Stimulated activated CD4-positive, alpha-beta T cell treated with anti-CD3 and anti-CD28 coated beads, Interleukin-1b, Interleukin-23, amount 100 ng/mL, for 24 hours (primary cell): ENCODE measurements around the gene SP6.
A peak's percentile ranks its signal among the peaks of the same experiment; 100 is the strongest.

Source experiments
- DNase-seq, 4 experiments: peaks; one replicate each; pipeline ENCODE4 v3.0.0-alpha.2; 2020; ENCODE audit warnings: low read depth in 4 of 4, low spot score in 1 of 4

Gene SP6

GRCh38 chr17:47836601-47837000, 14.4 kb downstream of the SP6 start:
- no peak for DNase-seq

- no peak for DNase-seq
Measured at GRCh38 chr17:47834756-47835155, 16.2 kb downstream of the SP6 start.

GRCh38 chr17:47831934-47832327, 19.0 kb downstream of the SP6 start:
- no peak for DNase-seq

DNA sequence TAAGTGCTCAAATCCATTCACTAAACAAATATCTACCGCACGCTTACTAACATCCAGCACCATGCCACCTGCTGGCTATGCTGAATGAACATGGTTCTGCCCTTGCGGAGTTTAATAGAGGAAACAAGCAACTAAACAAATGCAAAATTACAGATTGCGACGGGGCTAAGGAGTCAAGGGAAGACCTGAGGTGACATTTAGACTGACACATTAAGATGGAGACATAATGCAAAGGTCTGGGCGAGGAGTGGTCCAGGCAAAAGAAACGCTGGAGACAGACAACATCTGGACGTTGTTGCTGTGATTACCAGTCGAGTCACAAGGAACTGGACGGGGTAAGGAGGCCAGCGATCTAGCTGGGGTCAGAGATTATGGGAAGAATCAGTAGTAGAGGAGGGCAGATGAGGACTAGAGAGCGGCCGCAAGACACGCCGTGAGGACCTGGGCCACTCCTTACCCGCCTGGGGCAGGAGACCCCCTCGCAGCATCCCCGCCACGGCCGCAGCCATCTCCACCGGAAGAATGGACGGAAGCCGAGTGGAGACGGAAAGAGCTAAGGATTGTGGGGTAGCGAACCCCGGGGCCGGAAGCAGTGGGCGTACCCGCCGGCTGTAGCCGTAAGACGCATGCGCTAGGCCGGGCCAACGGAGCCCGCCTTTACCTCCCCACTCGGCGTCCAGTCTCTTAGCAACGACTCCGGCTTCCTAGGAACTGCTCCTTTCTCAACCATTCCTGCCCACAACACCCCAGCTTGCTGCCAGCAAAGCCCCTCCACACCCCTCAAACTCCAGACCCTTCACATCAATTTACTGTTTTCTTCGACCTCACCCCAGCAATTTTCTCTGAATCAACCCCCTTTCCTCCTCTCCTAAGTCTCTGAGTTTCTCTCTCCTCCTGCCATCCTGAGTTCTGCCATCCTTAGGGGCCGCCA, 19.7 kb downstream of the SP6 start, which contains the start of the genes LRRC46 and MRPL10:
Gene LRRC46 (plus strand): TSS at position 668 of the 931 bp plus-strand sequence. CDS start 320 bp downstream, outside the sequence.
Gene MRPL10 (minus strand): TSS at position 539 of the 931 bp plus-strand sequence. CDS start 30 bp downstream, at position 509.
- peak; percentile 87 to 90 (median 90) for DNase-seq

GRCh38 chr17:47830396-47831002, 20.5 kb downstream of the SP6 start:
- DNase-seq = no peak

GRCh38 chr17:47829870-47830269, 21.1 kb downstream of the SP6 start:
- DNase-seq = no peak

DNA sequence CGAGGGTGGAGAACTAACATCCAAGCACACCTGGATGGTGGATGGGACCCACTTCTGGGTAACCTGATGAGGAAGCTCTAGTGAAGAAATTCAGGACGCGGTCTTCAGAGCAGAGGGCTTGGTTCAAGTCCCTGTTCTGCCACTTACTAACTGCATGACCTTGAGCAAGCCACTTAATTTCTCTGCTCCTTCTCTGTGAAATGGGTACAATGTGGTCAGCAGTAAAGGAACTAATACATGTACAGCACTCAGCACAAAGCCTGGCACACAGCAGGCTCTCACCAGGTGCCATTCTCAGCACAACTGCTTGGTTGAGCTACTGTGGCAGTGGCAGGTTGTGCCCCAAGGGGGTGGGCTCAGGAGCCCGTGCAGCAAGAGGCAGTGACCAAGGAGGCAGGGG, 27.4 kb downstream of the SP6 start:
- DNase-seq = no peak

- DNase-seq = no peak
Measured at GRCh38 chr17:47822785-47823184, 28.2 kb downstream of the SP6 start.

GRCh38 chr17:47821424-47822391, 29.3 kb downstream of the SP6 start, which contains the start of gene OSBPL7:
Gene OSBPL7 (minus strand): TSS chr17:47821794. CDS start chr17:47820278, 1,516 bp downstream.
- DNase-seq = peak; percentile 38 to 66 (median 48)

GRCh38 chr17:47821031-47821423, 29.9 kb downstream of the SP6 start:
- DNase-seq = no peak

GRCh38 chr17:47820033-47820789, 30.8 kb downstream of the SP6 start:
- no peak for DNase-seq

- no peak for DNase-seq
Measured at GRCh38 chr17:47819475-47819874, 31.5 kb downstream of the SP6 start.

GRCh38 chr17:47818002-47818695, 32.8 kb downstream of the SP6 start:
- DNase-seq = no peak

GRCh38 chr17:47816947-47817346, 34.0 kb downstream of the SP6 start:
- DNase-seq = no peak

GRCh38 chr17:47816111-47816735, 34.7 kb downstream of the SP6 start:
- DNase-seq = no peak

DNA sequence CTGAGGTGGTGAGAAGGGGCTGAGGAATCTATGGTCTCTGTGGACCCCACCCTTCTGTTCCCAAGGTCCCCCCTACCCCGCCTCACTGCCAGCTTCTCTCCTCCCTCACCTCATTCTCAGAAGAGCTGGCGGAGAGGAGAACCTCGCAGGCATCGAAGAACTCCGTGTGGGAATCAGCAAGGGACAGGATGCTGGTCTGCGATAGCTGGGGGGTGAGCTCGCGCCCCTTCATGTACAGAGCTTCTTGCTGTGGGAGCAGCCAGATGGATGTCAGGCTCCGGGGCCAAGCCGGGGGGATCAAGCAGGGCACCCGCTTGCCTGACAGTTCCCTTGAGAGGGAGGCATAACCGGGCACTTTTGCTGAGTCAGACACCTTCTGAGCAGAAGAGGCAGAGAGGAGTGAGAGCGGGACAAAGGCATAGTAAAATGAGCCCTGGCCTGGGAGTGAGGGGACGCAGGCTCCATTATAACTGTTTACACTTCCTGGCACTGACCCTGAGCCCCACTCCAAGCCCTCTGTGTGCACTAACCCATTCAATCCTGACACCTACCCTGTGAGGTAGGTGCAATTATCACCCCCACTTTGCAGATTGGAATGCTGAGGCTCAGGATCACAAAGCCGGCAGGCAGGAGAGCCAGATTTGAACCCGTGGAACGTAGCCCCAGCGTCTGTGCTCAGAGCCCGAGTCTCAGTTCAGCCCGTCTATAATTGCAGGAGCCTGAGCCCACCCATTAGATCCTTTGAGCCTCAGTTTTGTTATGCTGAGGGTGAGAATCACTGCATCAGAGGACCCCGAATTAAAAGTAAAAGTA, 35.7 kb downstream of the SP6 start:
- DNase-seq = no peak

DNA sequence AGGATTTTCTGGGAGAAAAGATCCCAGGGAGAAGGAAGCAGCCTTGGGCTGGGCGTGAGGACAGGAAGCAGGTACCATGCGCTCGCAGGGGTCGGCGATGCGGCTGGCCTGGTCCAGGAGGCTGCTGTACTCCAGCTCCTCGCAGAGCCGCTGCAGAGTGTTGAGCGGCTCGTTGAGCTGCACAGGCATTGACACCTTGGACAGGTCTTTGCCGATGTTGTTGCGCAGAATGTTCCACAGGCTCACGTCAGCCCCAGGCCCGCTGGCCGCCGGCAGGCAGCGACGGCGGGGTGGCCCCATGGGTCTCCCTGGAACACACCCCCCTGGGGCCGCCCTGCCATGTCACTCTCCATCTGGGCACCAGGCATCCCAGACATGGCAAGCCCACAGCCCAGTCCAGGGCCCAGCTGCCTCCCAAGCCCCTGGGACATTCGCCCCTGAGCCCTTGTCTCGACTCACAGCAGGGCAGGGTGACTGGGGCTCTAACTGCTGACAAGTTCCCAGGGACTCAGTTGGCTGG, 37.4 kb downstream of the SP6 start:
- no peak for DNase-seq

GRCh38 chr17:47813077-47813476, 37.9 kb downstream of the SP6 start:
- no peak for DNase-seq
